ENCODE data around the gene GRM7.

The GRM7 gene

GRCh38 chr3:7392206-7392605 is 531.3 kb downstream of the GRM7 start:
- no peak for DNase-seq (ENCODE audit: low read depth in 1 of 2, low spot score in 1 of 2)

GRCh38 chr3:7393944-7394605 is 533.2 kb downstream of the GRM7 start:
- DNase-seq (ENCODE audit: low read depth in 1 of 2, low spot score in 1 of 2) = no peak

- DNase-seq (ENCODE audit: low read depth in 1 of 2, low spot score in 1 of 2) = no peak
These were observed 535.6 kb downstream of the GRM7 start for GRCh38 chr3:7396534-7396933.

GRCh38 chr3:7397097-7397496 is 536.2 kb downstream of the GRM7 start:
- no peak for DNase-seq (ENCODE audit: low read depth in 1 of 2, low spot score in 1 of 2)

GRCh38 chr3:7400360-7400759 is 539.4 kb downstream of the GRM7 start:
- no peak for DNase-seq (ENCODE audit: low read depth in 1 of 2, low spot score in 1 of 2)

- DNase-seq (ENCODE audit: low read depth in 1 of 2, low spot score in 1 of 2) = no peak
These were observed 540.5 kb downstream of the GRM7 start for GRCh38 chr3:7401418-7401817.

GRCh38 chr3:7407107-7407506 is 546.2 kb downstream of the GRM7 start:
- DNase-seq (ENCODE audit: low read depth in 1 of 2, low spot score in 1 of 2) = no peak

- DNase-seq (ENCODE audit: low read depth in 1 of 2, low spot score in 1 of 2) = no peak
These were observed 549.9 kb downstream of the GRM7 start for GRCh38 chr3:7410782-7411181.

- no peak for DNase-seq (ENCODE audit: low read depth in 1 of 2, low spot score in 1 of 2)
These were observed 560.1 kb downstream of the GRM7 start for GRCh38 chr3:7421065-7421464.

- DNase-seq (ENCODE audit: low read depth in 1 of 2, low spot score in 1 of 2) = no peak
These were observed 562.1 kb downstream of the GRM7 start for GRCh38 chr3:7423036-7423435.

GRCh38 chr3:7423995-7424394 is 563.1 kb downstream of the GRM7 start:
- no peak for DNase-seq (ENCODE audit: low read depth in 1 of 2, low spot score in 1 of 2)

GRCh38 chr3:7428206-7428718 is 567.3 kb downstream of the GRM7 start:
- no peak for DNase-seq (ENCODE audit: low read depth in 1 of 2, low spot score in 1 of 2)

GRCh38 chr3:7432610-7433009 is 571.7 kb downstream of the GRM7 start:
- no peak for DNase-seq (ENCODE audit: low read depth in 1 of 2, low spot score in 1 of 2)

- DNase-seq (ENCODE audit: low read depth in 1 of 2, low spot score in 1 of 2) = no peak
These were observed 572.2 kb downstream of the GRM7 start for GRCh38 chr3:7433073-7433472.

- no peak for DNase-seq (ENCODE audit: low read depth in 1 of 2, low spot score in 1 of 2)
These were observed 575.6 kb downstream of the GRM7 start for GRCh38 chr3:7436542-7436941.

- DNase-seq (ENCODE audit: low read depth in 1 of 2, low spot score in 1 of 2) = no peak
These were observed 576.3 kb downstream of the GRM7 start for GRCh38 chr3:7437231-7437630.

GRCh38 chr3:7439101-7439680 is 578.3 kb downstream of the GRM7 start:
- DNase-seq (ENCODE audit: low read depth in 1 of 2, low spot score in 1 of 2) = no peak

GRCh38 chr3:7444886-7445285 is 584.0 kb downstream of the GRM7 start:
- DNase-seq (ENCODE audit: low read depth in 1 of 2, low spot score in 1 of 2) = no peak

- DNase-seq (ENCODE audit: low read depth in 1 of 2, low spot score in 1 of 2) = no peak
These were observed 584.4 kb downstream of the GRM7 start for GRCh38 chr3:7445331-7445730.

- DNase-seq (ENCODE audit: low read depth in 1 of 2, low spot score in 1 of 2) = no peak
These were observed 586.4 kb downstream of the GRM7 start for GRCh38 chr3:7447197-7447769.

- DNase-seq (ENCODE audit: low read depth in 1 of 2, low spot score in 1 of 2) = no peak
These were observed 595.5 kb downstream of the GRM7 start for GRCh38 chr3:7456386-7456785.

GRCh38 chr3:7461202-7461825 is 600.4 kb downstream of the GRM7 start:
- DNase-seq (ENCODE audit: low read depth in 1 of 2, low spot score in 1 of 2) = no peak

Data from activated T-helper 1 cell treated with anti-CD3 and anti-CD28 coated beads, Interleukin-2, amount 50 U/mL, for 16 hours (primary cell).